CD4-positive, alpha-beta T cell treated with Interleukin-4 for 4 hours (primary cell): ENCODE results near the gene CDH13.

Source experiments
- DNase-seq: peaks from one replicate; pipeline ENCODE4 v3.0.0-alpha.2; 2020

The CDH13 gene

DNA sequence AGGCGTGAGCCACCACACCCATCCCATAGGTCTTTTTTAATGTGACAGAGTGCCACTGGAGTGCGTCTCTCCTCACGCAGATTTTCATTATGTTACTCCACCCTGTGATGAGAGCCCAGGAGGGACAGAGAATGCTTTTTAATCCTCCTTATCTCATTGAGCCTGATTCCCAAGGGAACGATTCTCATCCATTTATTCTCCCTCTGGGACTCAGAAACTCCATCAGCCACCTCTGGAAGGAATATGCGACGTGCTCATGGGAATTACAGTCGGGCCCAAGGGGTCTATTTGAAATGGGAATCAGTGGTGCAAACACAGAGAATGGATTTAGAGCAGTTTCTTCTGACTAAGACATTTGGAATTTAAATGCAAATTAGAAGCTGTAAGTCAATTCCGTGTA, 1025.1 kb downstream of the CDH13 start:
- no peak for DNase-seq

- DNase-seq, result no peak
Measured at GRCh38 chr16:83652943-83653342, 1026.2 kb downstream of the CDH13 start.

GRCh38 chr16:83653785-83654184, 1027.0 kb downstream of the CDH13 start:
- no peak for DNase-seq

DNA sequence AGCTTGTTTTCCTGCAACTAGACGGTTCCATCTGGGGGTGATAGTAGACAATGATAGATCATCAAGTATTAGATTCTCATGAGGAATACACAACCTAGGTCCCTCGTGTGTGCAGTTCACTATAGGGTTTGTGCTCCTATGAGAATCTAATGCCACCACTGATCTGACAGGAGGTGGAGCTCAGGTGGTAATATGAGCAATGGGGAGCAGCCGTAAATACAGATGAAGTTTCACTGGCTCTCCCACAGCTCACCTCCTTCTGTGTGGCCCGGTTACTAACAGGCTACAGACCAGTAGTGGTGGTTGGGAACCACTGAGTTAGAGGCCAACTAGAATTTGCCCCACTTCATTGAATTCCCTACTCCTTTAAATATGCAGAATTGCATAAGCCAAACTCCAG, 1033.5 kb downstream of the CDH13 start:
- no peak for DNase-seq

DNA sequence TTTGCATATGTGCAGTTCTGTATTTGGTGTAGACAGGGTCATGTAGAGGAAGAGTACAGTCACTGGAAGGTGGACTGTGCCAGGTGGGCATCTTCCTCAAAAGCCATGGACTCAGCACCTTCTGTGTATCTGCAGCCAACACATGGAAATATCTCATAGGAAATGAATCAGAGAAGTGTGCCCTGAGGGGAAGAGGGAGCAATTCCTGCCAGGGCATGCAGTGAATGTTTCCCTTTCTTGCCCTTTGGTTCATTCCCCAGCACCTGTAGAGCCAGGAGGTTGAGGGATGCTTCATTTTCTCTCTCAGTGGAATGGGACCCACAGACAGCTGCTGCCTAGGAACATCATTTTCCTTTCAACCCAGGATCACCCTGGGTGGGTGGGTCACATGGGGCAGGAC, 1034.9 kb downstream of the CDH13 start:
- DNase-seq, result no peak

- no peak for DNase-seq
Measured at GRCh38 chr16:83666449-83666848, 1039.7 kb downstream of the CDH13 start.

- DNase-seq, result no peak
Measured at GRCh38 chr16:83669456-83669855, 1042.7 kb downstream of the CDH13 start.

GRCh38 chr16:83674931-83675535, 1048.3 kb downstream of the CDH13 start:
- DNase-seq, result no peak

GRCh38 chr16:83676086-83676485, 1049.3 kb downstream of the CDH13 start:
- DNase-seq, result no peak

DNA sequence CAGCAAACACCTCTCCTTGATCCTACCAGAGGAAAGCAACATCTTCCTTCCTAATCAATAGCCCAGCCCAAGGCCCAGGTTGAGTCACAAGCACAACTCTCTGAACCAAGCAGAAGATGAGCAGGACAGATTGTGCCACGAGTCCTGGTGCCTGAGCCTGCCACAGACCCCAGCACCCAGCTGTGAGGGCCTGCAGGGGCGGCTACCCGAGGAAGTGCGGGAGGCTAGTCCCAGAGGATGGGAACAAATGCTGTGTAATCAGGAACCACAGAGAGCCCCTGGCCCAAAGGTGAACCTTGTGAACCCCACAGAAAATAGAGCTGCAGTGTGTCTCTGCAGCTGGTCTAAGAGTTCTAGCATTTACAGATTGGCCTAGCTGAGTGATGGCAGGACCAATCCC, 1054.2 kb downstream of the CDH13 start:
- DNase-seq, result no peak

DNA sequence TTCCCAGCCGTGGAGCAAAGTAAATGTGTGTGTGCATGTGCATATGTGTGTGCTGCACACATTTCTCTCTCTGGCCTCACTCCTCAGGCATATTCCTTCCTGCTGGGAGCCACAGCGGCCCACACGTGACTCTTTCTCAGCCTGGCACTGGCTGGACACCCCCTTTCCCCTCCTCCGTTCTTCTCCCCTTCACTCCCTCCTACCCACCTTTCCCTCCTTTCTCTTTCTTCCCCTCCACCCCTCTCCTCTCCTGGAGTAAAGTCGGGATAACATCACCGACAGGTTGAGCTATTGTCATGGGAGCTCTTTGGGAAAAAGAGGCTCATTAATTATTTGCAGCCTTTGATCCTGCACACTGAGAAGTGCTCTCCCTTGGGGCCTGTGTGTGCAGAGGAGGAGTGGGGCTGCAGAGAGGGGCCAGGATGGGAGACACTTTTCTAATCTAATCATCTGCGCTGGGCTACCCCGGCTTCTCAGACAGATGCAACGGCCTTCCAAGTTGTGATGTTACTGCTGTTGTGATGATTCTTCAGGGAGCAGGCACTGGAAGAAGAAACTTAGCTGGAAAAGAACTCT, 1054.7 kb downstream of the CDH13 start:
- no peak for DNase-seq

DNA sequence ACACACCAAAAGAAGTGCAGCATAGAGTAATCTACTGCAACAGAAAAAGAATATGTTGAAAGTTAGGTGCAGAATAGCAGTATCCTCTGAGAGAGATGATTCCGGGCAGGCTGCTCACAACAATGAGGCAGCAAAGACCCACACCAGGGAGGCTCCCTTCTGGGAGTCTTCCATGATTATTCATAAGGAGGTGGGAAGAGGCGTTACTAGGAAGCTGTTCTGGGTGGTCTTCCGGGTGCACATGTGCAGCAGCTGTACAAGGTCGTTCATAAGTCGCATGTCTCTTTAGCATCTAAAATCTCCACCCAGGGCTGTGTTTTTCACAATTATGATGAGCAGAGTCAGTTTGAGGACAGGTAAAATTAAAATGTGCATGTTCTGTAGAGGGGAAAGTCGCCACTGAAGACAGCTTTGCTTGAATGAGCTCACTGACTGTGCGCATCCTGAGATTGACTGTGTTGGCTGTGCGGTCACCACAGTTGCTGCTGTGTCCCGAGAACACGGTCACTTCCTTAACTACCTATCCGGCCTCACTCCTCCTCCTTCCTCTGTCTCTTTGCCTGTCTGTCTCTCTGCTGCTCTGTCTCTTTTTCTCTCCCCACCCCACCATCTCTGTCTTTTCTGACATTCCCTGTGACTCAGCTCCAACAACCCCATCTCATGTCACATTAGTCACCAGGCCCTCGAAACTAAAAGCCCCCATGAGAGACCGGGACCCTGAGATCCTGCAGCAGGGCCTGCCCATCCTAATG, 1055.5 kb downstream of the CDH13 start:
- DNase-seq, result no peak

DNA sequence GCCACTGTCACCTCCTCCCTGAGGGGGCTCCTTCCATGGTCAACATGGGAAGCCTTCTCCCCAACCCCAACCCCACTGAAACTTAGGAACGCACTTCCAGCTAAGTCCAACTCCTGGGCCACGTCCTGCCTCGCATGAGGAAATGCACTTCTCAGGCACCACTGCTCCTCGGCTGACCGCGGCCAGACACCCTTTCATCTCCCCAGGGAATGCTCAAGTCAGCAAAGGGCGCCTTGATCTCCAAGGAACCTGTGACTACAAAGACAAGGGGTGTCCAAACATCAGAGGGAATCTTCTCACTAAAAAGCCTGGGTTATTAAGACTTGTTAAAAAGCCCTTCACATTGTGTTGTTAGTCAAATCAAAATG, 1056.1 kb downstream of the CDH13 start:
- DNase-seq, result no peak

DNA sequence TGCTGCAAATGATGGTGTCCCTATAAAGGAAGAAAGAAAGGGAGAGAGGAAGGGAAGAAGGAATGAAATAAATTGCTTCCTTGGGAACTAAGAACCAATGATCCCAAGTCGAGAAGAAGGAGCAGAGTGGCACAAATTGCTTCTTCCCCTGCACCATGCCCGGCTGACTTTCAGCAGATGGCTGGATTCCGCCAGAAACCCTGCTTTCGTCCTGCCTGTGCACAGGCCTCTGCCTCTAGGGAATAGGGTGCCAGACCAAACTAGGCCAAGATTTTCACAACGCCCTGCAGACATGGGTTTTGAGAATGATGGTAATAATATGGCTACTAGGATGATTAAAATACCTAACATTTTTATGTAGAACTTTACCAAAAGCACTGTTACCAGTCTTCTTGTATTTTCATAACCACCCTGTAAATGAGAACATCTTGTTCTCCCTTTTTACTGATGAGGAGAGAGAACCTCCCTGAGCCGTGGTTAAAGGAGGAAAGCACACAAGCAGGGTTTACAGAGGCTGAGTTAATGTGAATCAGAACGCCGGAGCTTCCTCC, 1058.9 kb downstream of the CDH13 start:
- DNase-seq, result no peak

- no peak for DNase-seq
Measured at GRCh38 chr16:83686726-83687125, 1060.0 kb downstream of the CDH13 start.

DNA sequence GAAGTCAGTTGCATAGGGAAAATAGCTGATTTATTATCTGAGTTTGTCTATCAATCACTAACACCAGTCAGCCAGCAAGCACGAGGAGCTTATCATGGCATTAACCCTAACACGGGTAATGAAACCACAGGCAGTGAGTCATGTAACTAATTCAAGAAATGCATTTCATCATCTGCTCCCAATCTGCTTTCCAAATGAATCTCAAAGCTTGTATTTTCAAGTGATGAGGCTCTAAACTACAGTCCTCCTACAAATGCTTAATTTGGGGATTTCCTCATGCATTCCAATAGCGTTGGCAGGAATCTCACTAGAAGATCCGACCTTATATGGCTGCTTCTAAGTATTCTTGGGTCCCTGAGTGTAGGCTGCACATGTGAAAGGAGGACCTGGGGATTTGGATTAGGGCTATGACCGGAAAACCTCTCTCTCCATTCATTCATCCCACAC, 1062.6 kb downstream of the CDH13 start:
- DNase-seq, result no peak

DNA sequence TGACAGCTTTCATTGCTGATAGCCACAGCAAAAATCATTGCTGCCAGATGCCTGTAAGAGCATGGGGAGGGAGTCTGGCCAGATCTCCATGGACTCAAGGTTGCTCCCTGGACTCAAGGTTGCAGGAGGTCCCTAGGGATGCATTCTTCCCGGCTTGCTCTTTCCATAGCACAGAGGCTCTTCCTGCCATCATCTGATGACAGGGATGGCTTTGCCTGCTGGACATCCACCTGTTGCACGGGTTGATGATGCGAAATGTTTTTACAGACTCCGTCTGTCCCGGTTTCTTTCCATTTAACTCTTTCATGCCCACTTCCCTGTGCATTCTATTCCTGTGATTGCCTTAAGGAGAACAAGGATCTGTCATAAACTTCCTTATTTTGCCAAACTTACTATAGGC, 1065.5 kb downstream of the CDH13 start:
- no peak for DNase-seq

DNA sequence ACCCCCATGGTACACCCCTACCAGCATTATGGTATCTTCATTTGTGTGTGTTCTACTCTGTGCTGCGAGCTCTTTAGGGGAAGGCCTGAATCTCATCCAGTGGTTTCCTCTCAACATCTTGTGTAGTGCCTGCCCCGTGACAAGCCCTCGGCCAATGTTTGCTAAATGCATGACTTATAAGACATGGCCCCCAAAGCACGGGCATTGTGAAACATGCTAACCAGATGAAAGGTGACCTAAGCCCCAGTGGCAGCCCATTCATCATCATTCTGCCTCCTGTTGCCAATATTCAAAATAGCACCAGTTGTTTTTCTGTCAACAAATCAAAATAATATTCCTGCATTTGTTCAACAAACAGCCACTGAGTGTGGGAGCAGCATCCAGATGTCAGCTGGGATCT, 1072.2 kb downstream of the CDH13 start:
- DNase-seq, result no peak

DNA sequence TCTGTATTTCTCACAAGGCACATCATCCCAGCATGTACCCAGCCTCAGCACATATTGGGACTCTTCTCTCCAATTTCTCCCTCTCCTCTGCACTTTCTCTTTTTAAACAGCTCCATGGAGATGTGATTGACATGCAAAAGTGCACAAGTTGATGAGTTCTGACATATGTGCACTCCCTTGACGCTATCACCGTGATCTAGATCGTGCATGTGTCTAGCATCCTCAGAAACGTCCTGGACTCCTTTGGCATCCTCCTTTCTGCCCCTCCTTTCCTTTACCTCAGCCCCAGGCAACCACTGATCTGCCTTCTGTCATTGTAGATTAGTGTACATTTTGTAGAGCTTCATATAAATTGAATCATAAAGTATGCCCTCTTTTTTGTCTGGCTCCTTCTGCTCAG, 1073.0 kb downstream of the CDH13 start:
- DNase-seq, result no peak

DNA sequence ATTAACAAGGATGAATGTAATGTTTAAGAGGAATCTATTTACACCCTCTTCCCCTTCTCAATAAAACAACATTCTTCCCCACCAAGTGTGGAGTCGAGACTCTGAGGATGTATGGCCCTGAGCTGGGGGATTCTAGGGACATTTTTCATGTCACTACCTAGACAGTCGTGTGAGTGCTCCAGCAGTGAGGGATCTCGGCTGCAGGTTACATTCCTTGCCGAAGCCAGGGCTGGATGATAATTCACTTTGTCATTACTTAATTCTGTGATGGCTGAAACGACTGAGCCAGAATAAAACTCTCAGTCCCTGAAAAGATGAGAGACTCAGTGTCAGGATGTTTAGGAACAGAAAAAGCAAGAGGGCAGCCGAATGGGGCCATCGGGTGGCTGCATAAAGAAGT, 1074.1 kb downstream of the CDH13 start:
- DNase-seq, result no peak

- DNase-seq, result no peak
Measured at GRCh38 chr16:83701494-83701893, 1074.7 kb downstream of the CDH13 start.

- no peak for DNase-seq
Measured at GRCh38 chr16:83704656-83705055, 1077.9 kb downstream of the CDH13 start.

DNA sequence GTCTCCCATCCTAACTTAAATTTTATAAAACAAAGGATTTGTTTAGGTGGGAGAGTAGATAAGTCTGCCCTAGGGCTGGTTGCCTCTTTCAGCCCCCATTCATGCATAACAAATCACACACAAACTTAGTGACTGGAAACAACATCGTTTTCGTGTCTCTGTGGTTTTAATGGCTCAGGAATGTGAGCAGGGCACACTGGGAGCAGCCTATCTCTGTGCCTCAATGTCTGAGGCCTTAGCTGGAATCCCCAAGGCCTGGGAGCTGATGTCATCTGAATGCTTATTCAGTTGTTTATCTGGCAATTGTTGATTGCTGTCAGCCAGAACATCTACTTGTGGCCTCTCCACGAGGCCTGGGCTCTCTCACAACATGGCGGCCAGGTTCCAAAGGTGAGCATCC, 1079.1 kb downstream of the CDH13 start:
- no peak for DNase-seq

DNA sequence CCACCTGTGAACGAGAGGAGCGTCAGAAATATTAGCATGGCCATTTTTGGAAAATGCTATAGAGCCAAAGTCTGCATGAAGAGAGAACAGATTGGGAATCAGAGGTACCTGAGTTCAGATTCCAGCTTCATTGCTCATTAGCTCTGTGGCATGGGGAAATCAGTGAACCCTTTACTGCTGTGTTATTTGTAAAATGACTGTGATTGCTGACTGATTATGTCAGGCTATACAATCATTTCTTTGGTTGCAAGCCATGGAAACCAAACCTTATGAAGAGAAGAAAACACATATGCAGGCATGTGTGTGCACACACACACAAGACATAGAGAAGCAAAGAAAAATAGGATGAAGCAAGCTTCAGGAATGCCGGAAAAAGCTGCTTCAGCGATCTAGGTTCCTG, 1079.6 kb downstream of the CDH13 start:
- DNase-seq, result no peak
